GM23338 (cell line): ENCODE data around the gene CFAP157. TPM values are rescaled to one million over a fixed set of nuclear protein-coding genes. Genes with fewer than 3 reads are reported as not detected.

ENCODE experiments used
- ATAC-seq: fragments of 200-7000 bp; cut with Tn5 transposase; 3 replicates; pipeline ENCODE4 v1.9.1; 2020
- DNase-seq: peaks from one replicate; pipeline ENCODE4 v3.0.0-alpha.2; 2015; ENCODE audit warnings: low spot score
- H2AFZ ChIP-seq: fragments of 200-600 bp; sonication (generic); 2 replicates; pipeline ENCODE4 v1.8.0; 2016; ENCODE audit warnings: antibody characterized with exemption, mild to moderate bottlenecking, moderate library complexity
- H3F3A ChIP-seq: fragments of 200-600 bp; sonication (generic); replicated peaks from 2 replicates; pipeline ENCODE4 v1.8.0; 2017; ENCODE audit warnings: antibody characterized with exemption, mixed run types, low read depth
- H3K27ac ChIP-seq: fragments of 200-600 bp; sonication (generic); 2 replicates; pipeline ENCODE4 v1.6.1; 2016; ENCODE audit warnings: low read depth
- H3K27me3 ChIP-seq: fragments of 200-600 bp; sonication (generic); 2 replicates; pipeline ENCODE4 v1.8.0; 2016; ENCODE audit warnings: mild to moderate bottlenecking, mixed run types, moderate library complexity; ENCODE audit not compliant: insufficient read depth
- H3K36me3 ChIP-seq: fragments of 200-600 bp; sonication (generic); 2 replicates; pipeline ENCODE4 v1.8.0; 2016; ENCODE audit warnings: mild to moderate bottlenecking; ENCODE audit not compliant: insufficient read depth
- H3K4me1 ChIP-seq: fragments of 200-600 bp; sonication (generic); 2 replicates; pipeline ENCODE4 v1.8.0; 2016; ENCODE audit warnings: mild to moderate bottlenecking, moderate library complexity; ENCODE audit not compliant: insufficient read depth
- H3K4me2 ChIP-seq: fragments of 200-600 bp; sonication (generic); 2 replicates; pipeline ENCODE4 v1.7.1; 2017; ENCODE audit warnings: mixed run types
- H3K4me3 ChIP-seq: fragments of 200-600 bp; sonication (generic); 2 replicates; pipeline ENCODE4 v1.6.1; 2016; ENCODE audit warnings: mixed run types
- H3K79me2 ChIP-seq: fragments of 200-600 bp; sonication (generic); replicated peaks from 2 replicates; pipeline ENCODE4 v1.8.0; 2017; ENCODE audit warnings: mild to moderate bottlenecking; ENCODE audit not compliant: insufficient read depth
- H3K9me2 ChIP-seq: fragments of 200-600 bp; sonication (generic); 2 replicates; pipeline ENCODE4 v1.8.0; 2017; ENCODE audit not compliant: insufficient read depth
- H4K20me1 ChIP-seq: fragments of 200-600 bp; sonication (generic); replicated peaks from 2 replicates; pipeline ENCODE4 v1.8.0; 2017; ENCODE audit warnings: mild to moderate bottlenecking; ENCODE audit not compliant: insufficient read depth
- H3K27ac Mint-ChIP-seq: 2 replicates; pipeline ENCODE4 v1.8.0; 2020; ENCODE audit warnings: inconsistent platforms, mild to moderate bottlenecking, moderate library complexity, mixed read lengths
- H3K27me3 Mint-ChIP-seq: 3 replicates; pipeline ENCODE4 v1.8.0; 2022; ENCODE audit warnings: low read depth, mild to moderate bottlenecking, moderate library complexity, mixed read lengths, inconsistent platforms; ENCODE audit not compliant: insufficient read depth, poor library complexity
- H3K36me3 Mint-ChIP-seq: 3 replicates; pipeline ENCODE4 v1.8.0; 2021; ENCODE audit warnings: low read depth, mild to moderate bottlenecking, inconsistent platforms, moderate library complexity, mixed read lengths
- H3K4me1 Mint-ChIP-seq: 3 replicates; pipeline ENCODE4 v1.8.0; 2020; ENCODE audit warnings: mild to moderate bottlenecking, inconsistent platforms, mixed read lengths
- H3K4me3 Mint-ChIP-seq: 3 replicates; pipeline ENCODE4 v1.8.0; 2021; ENCODE audit warnings: moderate library complexity, mild to moderate bottlenecking, inconsistent platforms, mixed read lengths
- H3K9me3 Mint-ChIP-seq: 3 replicates; pipeline ENCODE4 v1.8.0; 2020; ENCODE audit warnings: moderate library complexity, mild to moderate bottlenecking, inconsistent platforms, mixed read lengths
- CREB1 ChIP-seq: fragments of 250-450 bp; sonication (Bioruptor Pico); IDR thresholded peaks from 2 replicates; pipeline ENCODE4 v1.5.0; 2020; ENCODE audit warnings: low read depth, mild to moderate bottlenecking, moderate library complexity
- ETS1 ChIP-seq: IDR thresholded peaks from 2 replicates; pipeline ENCODE4 v1.6.1; 2016; ENCODE audit warnings: antibody characterized with exemption
- EZH2 ChIP-seq: fragments of 200-600 bp; sonication (generic); IDR thresholded peaks from one replicate; pipeline ENCODE4 v1.8.0; 2017; ENCODE audit warnings: antibody characterized with exemption, mild to moderate bottlenecking, low read depth; ENCODE audit not compliant: unreplicated experiment
- EZH2phosphoT487 ChIP-seq: fragments of 200-600 bp; sonication (generic); IDR thresholded peaks from one replicate; pipeline ENCODE4 v1.8.1; 2018; ENCODE audit warnings: antibody characterized with exemption; ENCODE audit not compliant: unreplicated experiment
- JUNB ChIP-seq: IDR thresholded peaks from one replicate; pipeline ENCODE4 v1.6.1; 2016; ENCODE audit warnings: antibody characterized with exemption; ENCODE audit not compliant: unreplicated experiment
- NANOG ChIP-seq: IDR thresholded peaks from 2 replicates; pipeline ENCODE4 v1.6.1; 2016; ENCODE audit warnings: antibody characterized with exemption, borderline replicate concordance
- POLR2AphosphoS5 ChIP-seq: IDR thresholded peaks from 2 replicates; pipeline ENCODE4 v1.6.1; 2016; ENCODE audit warnings: antibody characterized with exemption, low read depth
- REST ChIP-seq: IDR thresholded peaks from one replicate; pipeline ENCODE4 v1.6.1; 2018; ENCODE audit warnings: antibody characterized with exemption; ENCODE audit not compliant: unreplicated experiment
- STAT1 ChIP-seq: IDR thresholded peaks from one replicate; pipeline ENCODE4 v1.6.1; 2016; ENCODE audit warnings: antibody characterized with exemption; ENCODE audit not compliant: unreplicated experiment
- ZNF114 ChIP-seq: fragments of 250-450 bp; sonication (Bioruptor Pico); IDR thresholded peaks from 2 replicates; pipeline ENCODE4 v1.5.0; 2020; ENCODE audit warnings: mild to moderate bottlenecking, moderate library complexity
- ZNF331 ChIP-seq: fragments of 250-450 bp; sonication (Bioruptor Pico); IDR thresholded peaks from 2 replicates; pipeline ENCODE4 v1.5.0; 2020; ENCODE audit warnings: low read depth, mild to moderate bottlenecking, moderate library complexity
- polyA plus RNA-seq: library from polyadenylated mRNA; unstranded; fragments of >200 nt; fragmentation: Nextera tagmentation; extraction: Ambion mirVana; gene quantifications from 2 replicates; pipeline ENCODE4 v1.2.1, GENCODE V29; 2016
- total RNA-seq: library from RNA; depleted of rRNA; stranded (reverse); fragments of >200 nt; shearing (Covaris generic); gene quantifications from 2 replicates; pipeline ENCODE4 v1.2.3, GENCODE V29; 2014
- TF ChIP-seq, protein P1 (sequence below), 2 experiments: fragments of 200-600 bp in 1 of 2; sonication (generic) in 1 of 2; conservative IDR thresholded peaks; 2 replicates each; pipeline versions ENCODE4 v1.5.1 to v1.6.1; 2016 to 2017; ENCODE audit warnings: antibody characterized with exemption in 2 of 2, low read depth in 2 of 2, mild to moderate bottlenecking in 2 of 2, moderate library complexity in 1 of 2

The CFAP157 gene
- total and polyA plus RNA-seq, 2 experiments from 2014 or later: 0.17 to 0.55 TPM

- TF ChIP-seq REST (no peak), ETS1 (no peak), ZNF114 (no peak), NANOG (no peak), JUNB (no peak), CREB1 (CRISPR knock-in tag) (no peak), POLR2AphosphoS5 (no peak), EZH2 (no peak), STAT1 (no peak), ZNF331 (CRISPR knock-in tag) (no peak)
- TF ChIP-seq, protein P1, sequence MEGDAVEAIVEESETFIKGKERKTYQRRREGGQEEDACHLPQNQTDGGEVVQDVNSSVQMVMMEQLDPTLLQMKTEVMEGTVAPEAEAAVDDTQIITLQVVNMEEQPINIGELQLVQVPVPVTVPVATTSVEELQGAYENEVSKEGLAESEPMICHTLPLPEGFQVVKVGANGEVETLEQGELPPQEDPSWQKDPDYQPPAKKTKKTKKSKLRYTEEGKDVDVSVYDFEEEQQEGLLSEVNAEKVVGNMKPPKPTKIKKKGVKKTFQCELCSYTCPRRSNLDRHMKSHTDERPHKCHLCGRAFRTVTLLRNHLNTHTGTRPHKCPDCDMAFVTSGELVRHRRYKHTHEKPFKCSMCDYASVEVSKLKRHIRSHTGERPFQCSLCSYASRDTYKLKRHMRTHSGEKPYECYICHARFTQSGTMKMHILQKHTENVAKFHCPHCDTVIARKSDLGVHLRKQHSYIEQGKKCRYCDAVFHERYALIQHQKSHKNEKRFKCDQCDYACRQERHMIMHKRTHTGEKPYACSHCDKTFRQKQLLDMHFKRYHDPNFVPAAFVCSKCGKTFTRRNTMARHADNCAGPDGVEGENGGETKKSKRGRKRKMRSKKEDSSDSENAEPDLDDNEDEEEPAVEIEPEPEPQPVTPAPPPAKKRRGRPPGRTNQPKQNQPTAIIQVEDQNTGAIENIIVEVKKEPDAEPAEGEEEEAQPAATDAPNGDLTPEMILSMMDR (conservative IDR thresholded peaks at IDR 0.05; ENCODE audit: low read depth in 2 of 2): no peak
Observed at GRCh38 chr9:127728808-127729207, 22.0 kb downstream of the CFAP157 start (continued).

DNA sequence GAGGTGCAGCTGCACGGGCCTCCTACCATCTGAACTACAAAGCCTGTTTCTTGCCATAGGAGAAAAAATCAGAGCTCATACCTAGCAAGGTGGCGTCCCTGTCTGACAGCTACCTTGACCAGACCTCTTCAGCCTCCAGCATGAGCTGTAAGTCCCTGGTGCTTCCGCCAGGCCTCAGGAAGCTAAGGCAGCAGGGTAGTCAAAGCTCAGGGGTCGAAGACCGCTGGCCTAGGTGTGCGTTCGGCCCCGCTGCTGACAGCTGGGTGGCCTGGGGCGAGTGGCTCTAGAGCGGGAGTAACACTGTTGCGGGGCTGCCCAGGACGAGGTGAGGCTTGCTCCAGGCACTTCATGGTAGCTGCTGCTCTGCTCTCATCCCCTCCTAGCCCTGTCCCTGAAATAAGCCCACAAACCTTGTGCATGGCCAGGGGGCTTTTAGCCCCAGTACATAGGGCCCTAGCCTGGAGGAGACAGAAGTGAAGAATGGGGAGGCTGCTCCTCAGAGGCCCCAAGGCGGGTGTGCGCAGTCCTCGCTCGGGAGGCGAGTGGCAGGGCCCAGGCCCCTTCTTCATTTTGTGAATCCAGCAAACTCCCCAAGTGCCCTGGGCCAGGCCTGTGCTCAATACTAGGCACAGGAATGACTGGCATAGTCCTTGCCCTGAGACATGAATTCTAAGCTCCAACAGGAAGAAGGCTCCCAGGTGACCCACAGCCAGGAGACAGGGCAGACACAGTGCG, 22.9 kb downstream of the CFAP157 start:
- H4K20me1 ChIP-seq: no peaks in the 10 kb centered on the region
- no peak overlapping the region for H3K4me3 Mint-ChIP-seq
- peaks cover 11% of the 10 kb centered on the region for H3K4me1 Mint-ChIP-seq
- no peak overlapping the region for H3K27ac ChIP-seq
- H3K27me3 Mint-ChIP-seq: peaks cover 8% of the 10 kb centered on the region
- no peaks in the 10 kb centered on the region for H3K79me2 ChIP-seq
- no peak overlapping the region for H3K4me2 ChIP-seq
- H3K27ac Mint-ChIP-seq: no peak overlapping the region
- H3K9me2 ChIP-seq: no peaks in the 10 kb centered on the region
- no peak overlapping the region for H3K4me3 ChIP-seq
- ATAC-seq: no peak
- peaks cover 8% of the 10 kb centered on the region; the same call in 1 of the 2 replicates for H3K4me1 ChIP-seq
- H3K36me3 Mint-ChIP-seq: no peaks in the 10 kb centered on the region
- no peaks in the 10 kb centered on the region for H3K36me3 ChIP-seq
- no peak for DNase-seq
- no peaks in the 10 kb centered on the region for H3K27me3 ChIP-seq
- H3F3A ChIP-seq: no peaks in the 10 kb centered on the region
- no peak overlapping the region for H2AFZ ChIP-seq
- H3K9me3 Mint-ChIP-seq: no peaks in the 10 kb centered on the region
- TF ChIP-seq, protein P1 (conservative IDR thresholded peaks at IDR 0.05; ENCODE audit: low read depth in 2 of 2): no peak
- TF ChIP-seq CREB1 (CRISPR knock-in tag) (no peak), REST (no peak), ETS1 (no peak), EZH2phosphoT487 (no peak), EZH2 (no peak), ZNF331 (CRISPR knock-in tag) (no peak), POLR2AphosphoS5 (no peak), JUNB (no peak)
